GM13976 (cell line): ENCODE measurements around the gene TCEA3.

Experiments
- DNase-seq: peaks from one replicate; pipeline ENCODE4 v3.0.0; 2012; ENCODE audit warnings: low spot score
- CTCF ChIP-seq: IDR thresholded peaks from 2 replicates; pipeline ENCODE4 v1.5.1; 2012; ENCODE audit warnings: borderline replicate concordance, mild to moderate bottlenecking; ENCODE audit not compliant: insufficient read depth; ENCODE audit errors: extremely low read depth, missing control alignments, control extremely low read depth
- in situ Hi-C: fragments of 300-500 bp; cut with MboI; formaldehyde crosslinking; loops from one replicate; pipeline ENCODE4 v1.12.0; 2022; ENCODE audit warnings: low sequenced_read_pairs, mixed read lengths, inconsistent platforms; ENCODE audit not compliant: unreplicated experiment

TCEA3 gene

GRCh38 chr1:23422241-23422877 is 2.2 kb downstream of the TCEA3 start:
- no peak for TF ChIP-seq CTCF
- DNase-seq: no peak
- in situ Hi-C loops: no loop called here

- DNase-seq: no peak
- no peak for TF ChIP-seq CTCF
- in situ Hi-C loops: no loop called here
Observed at GRCh38 chr1:23421753-23422240, 2.8 kb downstream of the TCEA3 start.

- DNase-seq: no peak
- in situ Hi-C loops: no loop called here
- no peak for TF ChIP-seq CTCF
Observed at GRCh38 chr1:23421343-23421742, 3.2 kb downstream of the TCEA3 start.

GRCh38 chr1:23420778-23421177 is 3.8 kb downstream of the TCEA3 start:
- DNase-seq: no peak
- in situ Hi-C loops: no loop called here
- no peak for TF ChIP-seq CTCF

- DNase-seq: no peak
- in situ Hi-C loops: no loop called here
- no peak for TF ChIP-seq CTCF
Observed at GRCh38 chr1:23419180-23419579, 5.4 kb downstream of the TCEA3 start.

- DNase-seq: no peak
- in situ Hi-C loops: no loop called here
Observed at GRCh38 chr1:23417570-23417969, 7.0 kb downstream of the TCEA3 start.

More at GRCh38 chr1:23417570-23417969, 7.0 kb downstream of the TCEA3 start:
- no peak for TF ChIP-seq CTCF
